Activated CD4-positive, CD25-positive, alpha-beta regulatory T cell treated with anti-CD3 and anti-CD28 coated beads, Interleukin-2, amount 50 U/mL, for 72 hours (primary cell): ENCODE results near the gene BPI.
"Not testable (repeated sequence)": the region's sequence is repeated elsewhere in the genome, so short reads cannot be mapped to it uniquely, and the experiment has no call there.

Experiments
- DNase-seq: peaks from one replicate; pipeline ENCODE4 v3.0.0; 2021

The BPI gene

GRCh38 chr20:38278763-38279162 lies 25.2 kb upstream of the BPI start:
- DNase-seq, result no peak

- not testable (repeated sequence) for DNase-seq
These were observed 22.6 kb upstream of the BPI start for GRCh38 chr20:38281176-38281915.

GRCh38 chr20:38283236-38283635 lies 20.7 kb upstream of the BPI start:
- no peak for DNase-seq

DNA sequence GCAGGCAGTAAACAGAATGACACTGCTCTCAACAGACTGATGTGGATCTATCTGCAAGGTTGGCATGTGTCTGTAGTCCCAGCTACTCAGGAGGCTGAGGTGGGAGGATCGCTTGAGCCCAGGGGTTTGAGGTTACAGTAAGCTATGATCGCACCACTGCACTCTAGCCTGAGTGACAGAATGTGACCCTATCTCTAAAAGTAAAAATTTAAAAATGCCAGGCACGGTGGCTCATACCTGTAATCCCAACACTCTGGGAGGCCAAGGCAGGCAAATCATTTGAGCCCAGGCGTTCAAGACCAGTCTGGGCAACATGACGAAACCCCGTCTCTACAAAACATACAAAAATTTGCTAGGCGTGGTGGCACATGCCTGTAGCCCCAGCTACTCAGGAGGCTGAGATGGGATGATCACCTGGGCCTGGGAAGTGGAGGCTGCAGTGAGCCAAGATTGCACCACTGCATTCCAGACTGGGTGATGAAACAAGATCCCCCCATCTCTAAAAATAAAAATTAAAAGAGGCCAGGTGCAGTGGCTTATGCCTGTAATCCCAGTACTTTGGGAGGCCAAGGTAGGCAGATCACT lies 19.8 kb upstream of the BPI start:
- DNase-seq, result not testable (repeated sequence)

GRCh38 chr20:38284893-38285444 lies 19.0 kb upstream of the BPI start:
- no peak for DNase-seq

DNA sequence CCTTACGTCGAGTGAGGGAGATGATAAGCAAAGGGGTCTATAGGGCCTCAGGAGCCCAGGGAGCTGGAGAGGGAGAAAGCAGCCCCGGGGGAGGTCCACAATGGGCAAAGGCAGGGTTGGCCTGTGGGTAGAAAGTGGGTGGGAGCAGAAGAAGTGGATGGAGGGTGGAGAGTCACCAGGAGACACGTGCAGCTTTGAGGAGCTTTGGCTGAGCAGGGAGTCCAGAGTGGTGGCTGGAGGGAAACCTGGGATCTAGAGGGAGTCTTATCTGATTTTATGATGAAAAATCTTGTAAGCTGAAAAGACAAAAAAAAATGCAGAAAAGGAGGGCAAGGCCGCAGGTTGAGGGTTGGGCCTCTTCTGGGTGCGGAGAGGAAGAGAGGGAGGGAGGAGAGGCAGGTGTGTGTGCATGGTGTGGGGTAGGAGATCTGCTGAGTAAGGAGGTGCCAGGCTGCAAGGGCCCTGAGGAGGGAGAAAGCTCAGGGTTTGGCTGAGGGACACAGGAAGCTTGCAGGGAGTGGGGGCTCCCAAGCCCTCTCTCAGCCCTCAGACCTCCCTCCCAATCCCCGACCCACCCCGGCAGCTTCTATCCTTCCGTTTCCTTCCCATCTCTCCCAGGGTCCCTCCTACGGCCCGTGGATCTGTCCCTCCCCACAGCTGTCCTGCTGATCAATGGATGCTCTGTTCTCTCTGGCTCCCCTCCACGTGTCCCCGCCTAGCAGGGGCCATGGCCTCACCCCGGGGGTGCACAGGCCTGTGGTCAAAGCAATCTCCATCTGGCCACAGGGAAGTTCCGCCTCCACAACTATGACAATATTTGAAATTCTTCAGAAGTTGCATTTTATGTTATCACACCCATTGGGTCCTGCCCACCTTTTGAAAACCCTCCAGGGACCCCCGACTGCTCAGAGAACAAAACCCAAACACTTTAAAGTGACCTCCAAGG lies 17.1 kb upstream of the BPI start:
- no peak for DNase-seq

DNA sequence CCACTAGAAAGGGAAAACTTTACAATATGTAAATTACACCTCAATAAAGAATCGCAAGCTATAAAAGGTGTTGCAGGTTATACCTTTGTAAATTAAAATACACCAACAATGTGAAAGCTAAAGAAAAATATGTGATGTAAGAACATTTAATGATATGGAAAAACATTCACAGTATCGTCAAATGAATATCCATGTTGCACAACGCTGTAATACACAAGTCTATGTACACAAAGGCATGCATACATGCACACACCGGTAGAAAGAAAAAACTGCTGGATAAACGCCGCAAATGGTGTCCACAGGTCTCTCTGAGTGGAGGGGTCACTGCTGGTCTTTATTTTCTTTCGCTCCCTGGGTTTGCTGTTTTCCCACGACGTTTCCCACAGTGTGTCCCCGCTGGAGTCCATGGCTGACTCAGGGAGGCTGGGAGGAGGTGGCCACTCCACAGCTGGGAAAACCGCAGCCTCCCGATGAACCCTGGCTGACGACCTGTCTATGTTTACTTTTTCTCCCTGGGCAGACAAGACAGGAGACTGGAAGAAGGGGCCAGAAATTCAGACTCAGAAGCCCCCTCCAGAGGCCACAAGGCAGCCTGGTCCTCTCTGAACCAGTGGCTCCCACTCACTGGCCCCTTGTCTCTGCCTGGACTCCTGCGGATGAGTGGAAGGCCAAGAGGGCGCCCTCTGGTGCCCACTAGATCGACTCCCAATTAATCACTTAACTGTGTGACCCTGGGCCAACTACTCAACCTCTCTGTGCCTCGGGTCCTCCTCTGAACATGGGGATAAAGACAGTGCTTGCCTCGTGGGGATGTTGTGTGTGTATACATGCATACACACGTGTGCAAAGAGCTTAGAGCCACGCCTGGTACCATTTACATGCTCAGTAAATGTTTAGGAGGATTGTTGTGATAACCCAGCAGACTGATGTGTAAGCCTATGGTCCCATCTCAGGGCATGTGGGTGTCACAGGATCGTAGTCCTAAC lies 12.8 kb upstream of the BPI start:
- no peak for DNase-seq

DNA sequence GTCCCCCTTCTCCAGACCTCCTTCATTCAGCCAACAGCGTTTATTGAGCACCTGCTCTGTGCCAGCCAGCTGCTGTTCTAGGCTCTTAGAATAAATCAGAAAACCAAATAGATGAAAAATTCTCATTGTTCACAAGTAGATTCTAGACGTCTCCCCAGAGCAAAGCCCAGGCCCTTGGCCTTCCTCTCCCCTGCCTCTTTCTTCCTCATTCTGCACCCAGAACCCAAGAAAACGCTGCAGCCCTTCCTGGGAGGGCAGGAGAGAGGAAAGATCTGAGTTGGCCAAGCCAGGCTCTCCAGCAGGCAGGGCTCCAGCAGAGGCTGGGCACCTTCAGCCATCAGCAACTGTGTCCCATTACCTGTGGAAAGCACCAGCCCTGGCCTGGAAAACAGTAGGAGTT lies 12.0 kb upstream of the BPI start:
- DNase-seq, result no peak

DNA sequence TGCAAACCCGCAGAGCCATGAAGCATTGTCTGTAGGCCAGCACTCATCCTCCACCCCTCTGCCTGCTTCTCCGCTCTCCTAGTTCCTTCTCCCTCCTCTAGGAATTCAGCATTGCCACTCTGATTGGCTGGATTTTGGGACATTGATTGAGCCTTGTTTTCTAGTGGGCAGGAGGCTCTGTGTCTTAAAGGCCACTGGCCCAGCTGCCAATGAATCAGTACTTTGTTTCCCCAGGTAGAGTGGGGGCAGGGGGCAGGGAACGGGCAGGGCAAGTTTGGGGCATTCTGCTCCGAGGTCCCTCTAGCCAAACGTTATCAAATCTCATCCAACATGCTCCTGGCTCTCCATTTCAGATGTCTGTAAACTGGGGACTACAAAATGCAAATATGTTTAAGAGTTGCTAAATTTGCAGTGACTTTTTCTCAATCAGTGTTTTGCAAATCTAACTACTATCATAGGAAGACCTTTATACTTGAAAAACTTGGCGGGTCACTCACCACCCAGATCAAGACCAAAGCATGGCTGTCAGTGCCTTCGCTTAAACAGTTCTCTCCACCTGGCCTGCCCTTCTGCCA lies 10.4 kb upstream of the BPI start:
- DNase-seq, result no peak

DNA sequence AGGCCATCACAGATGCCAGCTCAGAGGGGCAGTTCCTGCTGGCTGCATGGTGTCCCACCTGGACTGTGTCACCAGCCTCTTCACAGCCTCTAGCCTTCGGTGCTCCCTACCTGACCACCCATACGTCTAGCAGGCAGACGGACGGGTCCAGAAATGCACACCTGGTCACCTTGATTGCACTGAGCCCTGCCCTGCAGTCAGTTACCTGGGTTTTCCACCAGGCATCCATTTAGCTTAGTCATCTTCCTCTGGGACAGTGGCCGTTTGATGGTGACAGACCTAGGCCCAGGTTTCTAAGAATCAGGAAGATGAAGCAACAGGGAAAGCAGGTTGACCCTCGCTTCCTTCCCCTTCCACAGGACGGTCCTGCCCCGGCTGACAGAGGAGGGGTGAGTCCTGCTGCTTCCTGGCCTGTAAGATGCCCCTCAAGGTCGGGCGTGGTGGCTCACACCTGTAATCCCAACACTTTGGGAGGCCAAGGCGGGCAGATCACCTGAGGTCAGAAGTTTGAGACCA lies 9.8 kb upstream of the BPI start:
- no peak for DNase-seq

DNA sequence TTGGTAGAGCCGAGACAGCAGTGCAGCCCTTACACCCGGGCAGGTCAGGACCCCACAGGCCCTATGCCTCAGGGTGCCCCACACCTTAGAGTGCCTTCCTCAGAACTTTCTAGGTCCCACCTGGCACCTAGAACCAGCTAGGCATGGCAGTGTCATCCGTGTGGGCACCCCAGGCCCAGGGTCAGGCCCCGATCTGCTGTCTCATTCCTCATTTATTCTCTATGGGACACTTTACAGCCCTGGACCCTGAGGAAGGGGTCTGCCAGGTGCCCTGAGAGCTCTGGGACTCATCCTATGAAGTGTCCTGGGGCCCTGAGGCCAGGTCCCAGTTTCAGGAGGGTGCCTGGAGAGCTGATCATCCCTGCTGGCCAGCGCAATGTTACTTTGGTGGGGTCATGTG lies 8.1 kb upstream of the BPI start:
- no peak for DNase-seq

GRCh38 chr20:38296433-38296832 lies 7.5 kb upstream of the BPI start:
- no peak for DNase-seq

GRCh38 chr20:38297916-38298674 lies 5.9 kb upstream of the BPI start:
- no peak for DNase-seq

DNA sequence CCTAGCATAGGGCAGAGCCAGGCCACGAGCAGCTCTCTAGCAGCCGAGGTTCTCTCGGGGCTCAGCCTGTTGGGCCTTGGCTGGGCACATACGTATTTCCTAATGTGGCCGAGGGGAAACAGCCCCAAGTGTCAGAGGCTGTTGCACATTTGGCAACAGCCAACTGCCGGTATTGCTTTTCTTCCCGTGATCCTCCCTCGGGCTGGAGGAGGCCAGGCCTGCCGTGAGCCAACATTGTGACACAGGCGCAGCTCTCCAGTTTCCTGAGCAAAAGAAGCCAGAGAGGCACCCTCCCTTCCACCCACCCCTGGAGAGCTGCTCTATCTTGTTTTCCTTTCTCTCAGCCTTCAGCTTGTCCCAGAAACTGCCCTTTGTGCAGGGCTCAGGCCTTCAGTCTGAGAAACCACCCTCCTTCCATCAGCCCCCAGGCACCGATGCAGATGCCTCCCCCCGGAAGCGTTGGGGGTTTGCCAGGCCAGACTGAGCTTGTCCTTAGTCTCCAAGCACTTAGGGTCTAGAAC lies 5.1 kb upstream of the BPI start:
- no peak for DNase-seq

DNA sequence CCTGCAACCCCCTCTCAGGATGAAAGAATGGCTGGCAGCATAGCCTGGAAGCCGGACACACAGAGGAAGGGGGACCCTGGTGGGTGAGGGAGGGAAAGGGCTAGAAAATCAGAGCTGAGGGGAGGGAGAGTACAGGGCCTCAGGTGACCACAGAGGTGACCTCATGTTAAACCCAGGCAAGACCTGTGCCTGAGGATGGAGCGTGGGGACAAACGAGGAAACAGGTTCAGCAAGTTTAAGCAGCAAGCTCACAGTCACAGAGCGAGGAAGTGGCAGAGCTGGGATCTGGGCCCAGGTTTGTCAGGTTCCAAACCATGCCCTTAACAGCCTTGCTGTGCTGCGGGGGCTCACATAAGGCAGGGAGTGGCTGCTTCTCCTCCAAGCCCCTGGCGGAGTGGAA lies 4.0 kb upstream of the BPI start:
- DNase-seq, result no peak

GRCh38 chr20:38300438-38300837 lies 3.5 kb upstream of the BPI start:
- no peak for DNase-seq

- no peak for DNase-seq
These were observed 2.6 kb upstream of the BPI start for GRCh38 chr20:38301309-38301708.

GRCh38 chr20:38302786-38303185 lies 1.2 kb upstream of the BPI start:
- DNase-seq, result no peak

GRCh38 chr20:38304845-38305447 lies 990 bp downstream of the BPI start:
- no peak for DNase-seq

DNA sequence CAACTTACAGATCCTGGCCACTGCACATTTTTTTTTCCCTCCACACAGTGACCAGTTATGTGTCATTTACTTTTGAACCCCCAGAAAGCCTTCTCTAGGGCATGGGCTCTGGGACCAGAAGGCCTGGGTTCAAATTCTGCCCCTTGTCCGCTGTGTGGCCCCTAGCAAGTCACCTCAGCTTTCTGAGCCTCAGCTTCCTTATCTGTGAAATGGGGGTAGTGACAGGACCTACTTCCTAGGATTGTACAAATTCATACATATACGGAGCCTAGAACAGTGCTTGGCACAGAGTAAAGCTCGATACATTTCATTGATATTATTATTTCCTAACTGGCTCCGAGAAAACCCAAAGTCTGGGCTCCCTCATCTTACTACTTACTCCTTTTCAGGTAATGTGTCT lies 1.6 kb downstream of the BPI start:
- no peak for DNase-seq
